ENCODE results near the gene SLC8A3. TPM values are rescaled to one million over a fixed set of nuclear protein-coding genes. Genes with fewer than 3 reads are reported as not detected.

The SLC8A3 gene
- total RNA-seq, 1 experiment from 2014 or later, result not detected

DNA sequence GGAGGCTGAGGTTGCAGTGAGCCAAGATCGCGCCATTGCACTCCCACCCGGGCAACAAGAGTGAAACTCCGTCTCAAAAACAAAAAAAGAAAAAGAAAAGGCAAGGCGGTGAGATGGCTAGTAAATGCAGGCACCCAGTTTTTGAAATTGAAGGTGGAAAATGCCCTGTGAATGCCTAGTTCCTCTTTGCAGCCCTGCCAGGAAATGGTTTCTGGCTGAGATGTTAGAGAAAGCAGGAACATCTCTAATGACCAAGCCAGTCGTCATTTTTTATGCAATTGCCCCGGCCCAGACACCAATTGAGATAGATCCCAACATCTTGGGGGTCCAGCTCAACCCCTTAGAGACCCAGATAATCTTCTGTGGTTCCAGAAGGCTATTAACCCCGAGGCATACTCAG is 17.0 kb downstream of the SLC8A3 start:
- Histone ChIP-seq H3K4me3 (replicated peaks in 1 of 2; ENCODE audit: low read depth in 1 of 2, low read length in 2 of 2) (no peak overlapping the region), H3K27me3 (ENCODE audit: insufficient read depth, low read length) (peaks cover 73% of the 10 kb centered on the region)
- intact Hi-C loops (cut with micrococcal nuclease), result no loop called here

DNA sequence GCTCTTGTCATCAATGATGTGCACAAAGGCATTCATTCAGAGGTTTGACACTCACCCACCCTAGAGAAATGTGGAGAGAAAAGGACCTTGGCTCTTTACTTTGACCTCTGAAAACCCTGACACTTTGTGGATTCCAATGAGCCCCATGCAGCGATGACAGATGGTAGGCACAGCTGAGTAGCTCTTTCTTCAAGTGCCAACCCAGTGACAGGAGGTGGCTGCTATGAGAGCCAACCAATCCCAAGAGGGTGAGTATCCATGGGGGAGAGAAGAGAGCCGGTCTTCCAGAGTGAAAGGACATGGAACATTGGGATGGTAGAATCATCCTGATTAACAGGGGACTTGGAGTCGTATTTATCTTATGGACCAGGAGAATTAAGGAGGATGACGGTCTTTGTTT is 17.8 kb downstream of the SLC8A3 start:
- no peak for ATAC-seq
- CTCF ChIA-PET, result no interaction called here
- H3K9me2 ChIP-seq (ENCODE audit: insufficient read depth), result no peaks in the 10 kb centered on the region
- no TSS peak for BruUV-seq (replicated peaks)
- no peaks in the 10 kb centered on the region for H3K4me1 ChIP-seq (ENCODE audit: control insufficient read depth in 1 of 2, insufficient read depth in 2 of 2, low read length in 2 of 2)
- H4K20me1 ChIP-seq (ENCODE audit: insufficient read depth), result no peaks in the 10 kb centered on the region
- no peaks in the 10 kb centered on the region for H3K36me3 ChIP-seq (ENCODE audit: control insufficient read depth in 1 of 2, insufficient read depth in 2 of 2, low read length in 2 of 2)
- intact Hi-C loops (cut with micrococcal nuclease), result no loop called here
- no peak overlapping the region for H3K4me2 ChIP-seq (ENCODE audit: low read length)
- H3K27ac ChIP-seq (ENCODE audit: low read depth, low read length), result no peak overlapping the region
- no peak overlapping the region for H3K4me3 ChIP-seq (replicated peaks in 1 of 2; ENCODE audit: low read depth in 1 of 2, low read length in 2 of 2)
- POLR2A ChIA-PET, result no interaction called here
- no peak overlapping the region for H2AFZ ChIP-seq (ENCODE audit: low read depth, low read length, poor library complexity, severe bottlenecking)
- DNase-seq (ENCODE audit: low read depth, low spot score), result no peak
- peaks cover 71% of the 10 kb centered on the region for H3K27me3 ChIP-seq (ENCODE audit: insufficient read depth, low read length)
- H3K9ac ChIP-seq (ENCODE audit: low read length), result no peak overlapping the region
- H3K9me3 ChIP-seq (ENCODE audit: control insufficient read depth in 1 of 2, insufficient read depth in 1 of 2, low read depth in 1 of 2, low read length in 2 of 2), result no peaks in the 10 kb centered on the region
- no peaks in the 10 kb centered on the region for H3K79me2 ChIP-seq (ENCODE audit: insufficient read depth, low read length)
- RAD21 ChIA-PET (ENCODE audit: low non-redundant PET in 1 of 2, low total read pairs in 2 of 2, uncharacterized antibody in 2 of 2, unreplicated experiment in 2 of 2), result no interaction called here
- TF ChIP-seq FOSL1 (IDR thresholded peaks at IDR 0.05; ENCODE audit: low read depth) (no peak), JUND (IDR thresholded peaks at IDR 0.05) (no peak), TCF7L2 (IDR thresholded peaks at IDR 0.05; ENCODE audit: borderline replicate concordance, extremely low read depth, insufficient read depth, insufficient read length) (no peak), ELF1 (IDR thresholded peaks at IDR 0.05; ENCODE audit: borderline replicate concordance, low read depth) (no peak), EGR1 (IDR thresholded peaks at IDR 0.05; ENCODE audit: low read depth) (no peak), POLR2AphosphoS5 (IDR thresholded peaks at IDR 0.05; ENCODE audit: low read depth, low read length) (no peak), EZH2phosphoT487 (IDR thresholded peaks at IDR 0.05; ENCODE audit: borderline replicate concordance) (no peak)
- TF ChIP-seq, protein P1, sequence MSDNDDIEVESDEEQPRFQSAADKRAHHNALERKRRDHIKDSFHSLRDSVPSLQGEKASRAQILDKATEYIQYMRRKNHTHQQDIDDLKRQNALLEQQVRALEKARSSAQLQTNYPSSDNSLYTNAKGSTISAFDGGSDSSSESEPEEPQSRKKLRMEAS (IDR thresholded peaks at IDR 0.05), result no peak
- TF ChIP-seq, protein P2, sequence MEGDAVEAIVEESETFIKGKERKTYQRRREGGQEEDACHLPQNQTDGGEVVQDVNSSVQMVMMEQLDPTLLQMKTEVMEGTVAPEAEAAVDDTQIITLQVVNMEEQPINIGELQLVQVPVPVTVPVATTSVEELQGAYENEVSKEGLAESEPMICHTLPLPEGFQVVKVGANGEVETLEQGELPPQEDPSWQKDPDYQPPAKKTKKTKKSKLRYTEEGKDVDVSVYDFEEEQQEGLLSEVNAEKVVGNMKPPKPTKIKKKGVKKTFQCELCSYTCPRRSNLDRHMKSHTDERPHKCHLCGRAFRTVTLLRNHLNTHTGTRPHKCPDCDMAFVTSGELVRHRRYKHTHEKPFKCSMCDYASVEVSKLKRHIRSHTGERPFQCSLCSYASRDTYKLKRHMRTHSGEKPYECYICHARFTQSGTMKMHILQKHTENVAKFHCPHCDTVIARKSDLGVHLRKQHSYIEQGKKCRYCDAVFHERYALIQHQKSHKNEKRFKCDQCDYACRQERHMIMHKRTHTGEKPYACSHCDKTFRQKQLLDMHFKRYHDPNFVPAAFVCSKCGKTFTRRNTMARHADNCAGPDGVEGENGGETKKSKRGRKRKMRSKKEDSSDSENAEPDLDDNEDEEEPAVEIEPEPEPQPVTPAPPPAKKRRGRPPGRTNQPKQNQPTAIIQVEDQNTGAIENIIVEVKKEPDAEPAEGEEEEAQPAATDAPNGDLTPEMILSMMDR (IDR thresholded peaks at IDR 0.05 in 2 of 3, conservative IDR thresholded peaks at IDR 0.05 in 1 of 3; ENCODE audit: borderline replicate concordance in 1 of 3, insufficient read depth in 1 of 3, low read depth in 2 of 3, low read length in 2 of 3), result no peak

More for the DNA sequence above, 17.0 kb downstream of the SLC8A3 start:
- no TSS peak for BruUV-seq (replicated peaks)
- no peak overlapping the region for H2AFZ ChIP-seq (ENCODE audit: low read depth, low read length, poor library complexity, severe bottlenecking)
- TF ChIP-seq, protein P3, sequence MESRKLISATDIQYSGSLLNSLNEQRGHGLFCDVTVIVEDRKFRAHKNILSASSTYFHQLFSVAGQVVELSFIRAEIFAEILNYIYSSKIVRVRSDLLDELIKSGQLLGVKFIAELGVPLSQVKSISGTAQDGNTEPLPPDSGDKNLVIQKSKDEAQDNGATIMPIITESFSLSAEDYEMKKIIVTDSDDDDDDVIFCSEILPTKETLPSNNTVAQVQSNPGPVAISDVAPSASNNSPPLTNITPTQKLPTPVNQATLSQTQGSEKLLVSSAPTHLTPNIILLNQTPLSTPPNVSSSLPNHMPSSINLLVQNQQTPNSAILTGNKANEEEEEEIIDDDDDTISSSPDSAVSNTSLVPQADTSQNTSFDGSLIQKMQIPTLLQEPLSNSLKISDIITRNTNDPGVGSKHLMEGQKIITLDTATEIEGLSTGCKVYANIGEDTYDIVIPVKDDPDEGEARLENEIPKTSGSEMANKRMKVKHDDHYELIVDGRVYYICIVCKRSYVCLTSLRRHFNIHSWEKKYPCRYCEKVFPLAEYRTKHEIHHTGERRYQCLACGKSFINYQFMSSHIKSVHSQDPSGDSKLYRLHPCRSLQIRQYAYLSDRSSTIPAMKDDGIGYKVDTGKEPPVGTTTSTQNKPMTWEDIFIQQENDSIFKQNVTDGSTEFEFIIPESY (IDR thresholded peaks at IDR 0.05; ENCODE audit: extremely low read depth, insufficient replicate concordance, low read length), result no peak
- TF ChIP-seq SIN3A (IDR thresholded peaks at IDR 0.05; ENCODE audit: low read depth) (no peak), CBX3 (IDR thresholded peaks at IDR 0.05; ENCODE audit: low read depth) (no peak), ZFX (IDR thresholded peaks at IDR 0.05) (no peak)
- TF ChIP-seq, protein P4, sequence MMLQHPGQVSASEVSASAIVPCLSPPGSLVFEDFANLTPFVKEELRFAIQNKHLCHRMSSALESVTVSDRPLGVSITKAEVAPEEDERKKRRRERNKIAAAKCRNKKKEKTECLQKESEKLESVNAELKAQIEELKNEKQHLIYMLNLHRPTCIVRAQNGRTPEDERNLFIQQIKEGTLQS (IDR thresholded peaks at IDR 0.05), result no peak
- DNase-seq (ENCODE audit: low read depth, low spot score), result no peak
- no peak for ATAC-seq
- no peaks in the 10 kb centered on the region for H3K79me2 ChIP-seq (ENCODE audit: insufficient read depth, low read length)
- H3K4me2 ChIP-seq (ENCODE audit: low read length), result no peak overlapping the region
- no peak overlapping the region for H3K9ac ChIP-seq (ENCODE audit: low read length)
- no peaks in the 10 kb centered on the region for H3K9me3 ChIP-seq (ENCODE audit: control insufficient read depth in 1 of 2, insufficient read depth in 1 of 2, low read depth in 1 of 2, low read length in 2 of 2)
- RAD21 ChIA-PET (ENCODE audit: low non-redundant PET in 1 of 2, low total read pairs in 2 of 2, uncharacterized antibody in 2 of 2, unreplicated experiment in 2 of 2), result no interaction called here
- no peaks in the 10 kb centered on the region for H3K4me1 ChIP-seq (ENCODE audit: control insufficient read depth in 1 of 2, insufficient read depth in 2 of 2, low read length in 2 of 2)
- no peaks in the 10 kb centered on the region for H4K20me1 ChIP-seq (ENCODE audit: insufficient read depth)
- H3K9me2 ChIP-seq (ENCODE audit: insufficient read depth), result no peaks in the 10 kb centered on the region
- H3K27ac ChIP-seq (ENCODE audit: low read depth, low read length), result no peak overlapping the region
- POLR2A ChIA-PET, result no interaction called here
- H3K36me3 ChIP-seq (ENCODE audit: control insufficient read depth in 1 of 2, insufficient read depth in 2 of 2, low read length in 2 of 2), result no peaks in the 10 kb centered on the region
- CTCF ChIA-PET, result no interaction called here
